HG02973 (cell line): Measurements from ENCODE around the gene CRYGD.
"Not testable (repeated sequence)": the region's sequence is repeated elsewhere in the genome, so short reads cannot be mapped to it uniquely, and the experiment has no call there.

Source experiments
- ATAC-seq: cut with Tn5 transposase; IDR thresholded peaks from one replicate; pipeline ENCODE4 v1.9.1; 2021; ENCODE audit warnings: moderate library complexity; ENCODE audit not compliant: unreplicated experiment

Gene CRYGD

DNA sequence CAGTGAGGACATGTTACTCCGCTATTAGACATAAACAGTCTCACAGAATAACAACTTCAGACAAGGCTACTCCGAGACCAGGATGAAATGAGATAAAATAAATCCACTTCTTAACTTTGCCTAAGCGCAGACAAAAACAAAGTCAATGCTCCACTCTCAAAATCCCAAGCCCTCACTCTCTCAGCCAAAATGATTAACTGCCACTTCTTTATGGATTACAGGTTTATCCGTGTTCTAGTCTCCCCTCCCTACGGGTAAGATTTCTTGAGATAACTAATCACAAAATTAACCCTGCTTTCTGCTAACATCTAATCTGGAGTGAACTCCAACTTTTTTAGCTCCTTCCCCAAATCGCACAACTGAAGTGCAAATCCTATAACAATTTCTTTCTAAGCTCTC is 6.4 kb upstream of the CRYGD start:
- no peak for ATAC-seq

DNA sequence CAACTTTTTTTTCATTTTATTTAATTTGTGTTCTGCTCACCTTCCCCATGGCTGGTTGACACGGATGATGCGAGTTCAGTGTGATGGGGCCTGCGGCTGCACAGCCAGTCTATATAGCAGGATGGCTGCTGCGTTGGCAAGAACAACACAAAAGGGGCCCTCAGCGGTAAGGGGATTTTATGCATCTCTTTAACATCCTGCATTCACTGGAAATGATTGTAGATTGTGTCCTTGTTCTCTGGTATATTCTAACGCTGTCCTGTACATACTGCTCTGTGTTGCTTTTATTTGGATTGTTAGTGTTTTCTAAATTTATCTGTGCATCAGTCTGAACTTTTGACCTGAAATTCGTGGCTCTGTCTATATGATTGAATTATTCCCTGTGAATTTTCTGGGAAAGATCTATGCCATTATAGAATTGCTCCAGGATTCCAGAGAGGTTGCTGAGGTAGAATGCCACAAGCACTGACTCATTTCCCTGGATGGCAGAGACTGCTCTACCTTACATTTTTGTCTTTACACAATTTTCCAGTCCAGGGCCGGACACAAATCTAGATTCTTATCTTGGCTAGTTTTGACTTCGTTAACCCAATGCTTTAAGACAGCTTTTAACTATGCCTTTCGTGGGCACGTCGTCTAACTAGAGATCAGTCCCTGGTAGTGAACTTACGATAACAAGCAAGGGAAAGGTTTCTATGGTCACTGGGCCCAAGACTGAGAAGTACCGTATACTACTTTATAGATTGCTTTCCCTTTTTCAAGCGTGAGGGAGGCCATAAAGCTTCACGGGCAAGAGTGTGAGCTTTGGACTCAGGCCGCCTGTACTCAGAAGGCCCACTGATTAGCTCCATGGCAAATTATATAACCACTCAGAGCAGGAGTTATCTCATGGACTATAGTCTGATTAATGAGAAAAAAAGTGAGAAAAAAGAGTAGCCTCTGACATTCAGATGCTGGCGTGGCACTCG is 5.7 kb upstream of the CRYGD start, which contains the start of gene CRYGC:
TSS of gene CRYGC (minus strand) at position 85 of the 968 bp plus-strand sequence. CDS start at position 49, 36 bp downstream.
- no peak for ATAC-seq

DNA sequence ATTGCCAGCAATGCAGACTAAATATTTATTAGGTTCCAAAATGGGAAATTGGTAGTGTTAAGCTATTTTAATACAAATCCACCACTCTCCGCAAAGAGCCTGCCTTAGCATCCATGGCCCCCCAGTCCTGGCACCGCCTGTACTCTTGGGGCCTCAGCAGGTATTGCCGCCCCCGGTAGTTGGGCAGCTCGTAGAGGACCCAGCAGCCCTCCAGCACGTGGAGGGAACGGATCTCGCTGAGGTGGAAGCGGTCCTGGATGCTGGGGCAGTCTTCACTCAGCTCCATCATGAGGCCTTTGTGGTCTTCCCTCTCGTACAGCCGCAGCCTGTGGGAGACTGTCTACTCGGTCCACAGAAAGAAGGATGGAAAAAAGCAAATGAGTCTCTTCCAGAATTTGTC is 3.8 kb upstream of the CRYGD start:
- no peak for ATAC-seq

DNA sequence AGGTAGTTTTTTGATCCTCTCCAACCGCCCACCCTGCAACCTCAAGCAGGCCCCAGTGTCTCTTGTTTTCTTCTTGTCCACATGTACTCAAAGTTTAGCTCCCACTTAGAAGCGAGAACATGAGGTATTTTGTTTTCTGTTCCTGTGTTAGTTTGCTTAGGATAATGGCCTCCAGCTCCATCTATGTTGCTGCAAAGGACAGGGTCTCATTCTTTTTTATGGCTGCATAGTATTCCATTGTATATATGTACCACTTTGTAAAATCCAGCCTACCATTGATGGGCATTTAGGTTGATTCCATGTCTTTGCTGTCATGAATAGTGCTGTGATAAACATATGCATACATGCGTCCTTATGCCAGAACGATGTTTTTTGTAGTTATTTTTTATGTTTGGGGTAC is 2.8 kb upstream of the CRYGD start:
- ATAC-seq = no peak

- no peak for ATAC-seq
Measured at GRCh38 chr2:208125251-208125650, 927 bp upstream of the CRYGD start.

- no peak for ATAC-seq
Measured at GRCh38 chr2:208122248-208122647, 2.1 kb downstream of the CRYGD start.

- ATAC-seq = no peak
Measured at GRCh38 chr2:208118918-208119317, 5.4 kb downstream of the CRYGD start.

DNA sequence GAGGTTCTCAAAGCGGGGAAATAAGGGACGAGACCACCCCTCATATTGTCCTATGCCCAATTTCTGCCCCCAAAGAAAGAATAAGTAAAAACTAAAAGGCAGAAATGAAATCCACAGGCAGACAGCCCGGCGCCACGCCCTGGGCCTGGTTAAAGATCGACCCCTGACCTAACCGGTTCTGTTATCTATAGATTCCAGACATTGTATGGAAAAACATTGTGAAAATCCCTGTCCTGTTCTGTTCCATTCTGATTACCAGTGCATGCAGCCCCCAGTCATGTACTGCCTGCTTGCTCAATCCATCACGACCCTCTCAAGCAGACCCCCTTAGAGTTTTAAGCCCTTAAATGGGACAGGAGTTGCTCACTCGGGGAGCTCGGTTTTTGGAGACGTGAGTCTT is 6.9 kb downstream of the CRYGD start:
- ATAC-seq = not testable (repeated sequence)

DNA sequence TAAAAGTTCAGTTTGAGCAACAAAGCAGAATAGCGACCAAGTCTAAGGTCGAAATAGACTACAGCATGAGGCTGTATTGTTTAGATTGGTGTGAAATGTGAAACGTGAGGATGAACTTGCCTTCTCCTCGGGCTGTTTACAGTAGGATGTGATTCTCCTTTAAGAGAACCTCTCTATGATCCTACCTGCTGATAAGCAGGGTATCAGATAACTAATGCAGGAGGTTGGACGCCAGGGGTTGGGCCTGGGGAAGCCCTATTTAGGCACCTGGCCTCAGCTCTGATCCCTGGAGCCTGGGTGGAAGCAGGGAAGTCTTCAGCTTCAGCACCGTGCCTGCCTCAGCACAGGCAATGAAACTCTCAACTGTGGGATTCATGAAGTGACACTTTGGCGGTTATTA is 11.4 kb downstream of the CRYGD start:
- ATAC-seq = no peak

DNA sequence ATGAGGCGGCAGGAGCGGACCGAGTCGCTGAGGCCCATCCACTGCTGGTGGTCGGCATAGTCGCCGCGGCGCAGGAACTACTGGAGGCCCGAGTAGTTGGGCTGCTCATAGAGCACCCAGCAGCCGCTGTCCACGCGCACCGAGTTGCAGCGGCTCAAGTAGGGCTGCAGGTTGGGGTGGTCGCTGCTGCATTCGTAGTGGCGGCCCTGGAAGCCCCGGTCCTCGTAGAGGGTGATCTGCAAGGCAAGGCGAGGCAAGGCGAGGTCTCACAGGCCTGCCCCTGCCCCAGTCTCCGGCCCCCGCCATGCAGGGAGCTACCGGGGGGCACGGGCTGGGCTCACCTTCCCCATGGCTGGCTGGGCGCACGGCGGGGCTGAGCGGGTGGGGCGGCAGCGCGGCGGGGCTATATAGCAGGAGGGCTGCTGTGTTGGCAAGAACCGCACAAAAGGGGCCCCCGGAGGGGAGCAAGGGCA is 12.0 kb downstream of the CRYGD start:
- ATAC-seq = not testable (repeated sequence)

DNA sequence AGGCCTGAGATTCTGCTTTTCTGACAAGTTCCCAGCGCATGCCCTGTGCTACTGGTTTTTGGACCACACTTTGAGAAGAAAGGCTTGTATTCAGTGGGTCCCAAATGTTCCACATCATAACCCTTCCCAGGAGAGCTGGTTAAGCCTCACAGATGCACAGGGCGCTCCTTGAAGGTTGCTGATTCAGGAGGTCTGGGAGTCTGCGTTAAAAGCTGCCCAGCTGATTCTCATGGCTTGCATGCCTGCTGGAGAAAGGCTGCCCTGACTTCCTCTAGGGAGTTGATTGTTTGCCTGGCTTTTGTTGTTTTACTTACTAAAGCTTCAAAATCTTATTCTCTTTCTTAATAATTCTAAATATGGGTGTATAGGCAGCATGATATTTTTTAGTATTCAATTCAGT is 20.7 kb downstream of the CRYGD start:
- no peak for ATAC-seq

- ATAC-seq = no peak
Measured at GRCh38 chr2:208101716-208102631, 22.4 kb downstream of the CRYGD start.

GRCh38 chr2:208099682-208100470 is 24.4 kb downstream of the CRYGD start:
- no peak for ATAC-seq

DNA sequence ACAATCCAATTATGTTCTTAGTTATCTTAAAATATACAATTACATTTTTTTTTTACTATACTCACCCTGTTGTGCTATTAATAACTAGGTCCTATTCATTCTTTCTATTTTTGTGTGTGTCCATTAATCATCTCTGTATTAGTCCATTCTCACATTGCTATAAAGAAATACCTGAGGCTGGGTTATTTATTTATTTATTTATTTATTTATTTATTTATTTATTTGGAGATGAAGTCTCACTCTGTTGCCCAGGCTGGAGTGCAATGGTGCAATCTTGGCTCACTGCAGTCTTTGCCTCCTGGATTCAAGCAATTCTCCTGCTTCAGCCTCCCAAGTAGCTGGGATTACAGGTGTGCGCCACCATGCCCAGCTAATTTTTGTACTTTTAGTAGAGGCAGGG is 25.6 kb downstream of the CRYGD start:
- not testable (repeated sequence) for ATAC-seq

- no peak for ATAC-seq
Measured at GRCh38 chr2:208098267-208098666, 26.1 kb downstream of the CRYGD start.

DNA sequence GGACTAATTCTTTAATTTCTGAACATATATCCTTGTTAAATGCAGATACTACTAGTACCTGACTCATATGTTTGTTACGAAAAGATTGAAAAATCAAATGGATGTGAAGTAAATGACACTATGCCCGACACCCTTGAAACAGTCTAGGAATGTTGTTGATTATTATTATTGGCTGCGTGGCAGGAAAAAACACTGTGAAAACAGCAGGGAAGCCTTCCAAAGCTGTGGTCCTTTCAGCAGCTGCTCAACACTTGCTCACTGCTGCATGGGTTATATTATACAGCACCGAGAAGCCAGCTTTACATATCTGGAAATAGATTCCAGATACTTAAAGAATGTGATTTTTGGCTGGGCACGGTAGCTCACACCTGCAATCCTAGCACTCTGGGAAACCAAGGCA is 26.5 kb downstream of the CRYGD start:
- ATAC-seq = no peak

DNA sequence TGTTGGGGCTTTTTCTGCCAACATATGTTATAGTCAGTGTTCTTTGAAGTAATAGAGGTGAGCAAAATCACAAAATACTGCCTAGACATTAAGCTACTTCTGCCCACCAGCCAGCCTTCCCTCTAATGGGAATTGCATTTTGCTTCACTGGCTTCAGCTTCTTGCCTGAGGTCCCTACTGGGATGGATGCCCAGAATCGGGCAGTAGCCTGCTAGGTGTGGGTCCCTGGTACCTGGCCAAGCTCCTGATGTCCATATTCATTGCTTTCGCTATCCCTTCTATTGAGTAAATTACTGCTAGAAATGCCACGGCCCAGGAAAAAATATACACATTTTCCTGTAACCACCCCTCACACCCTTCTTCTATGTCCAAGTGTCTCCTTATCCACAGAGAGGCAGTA is 27.0 kb downstream of the CRYGD start:
- ATAC-seq = no peak

- ATAC-seq = no peak
Measured at GRCh38 chr2:208096080-208096479, 28.2 kb downstream of the CRYGD start.

DNA sequence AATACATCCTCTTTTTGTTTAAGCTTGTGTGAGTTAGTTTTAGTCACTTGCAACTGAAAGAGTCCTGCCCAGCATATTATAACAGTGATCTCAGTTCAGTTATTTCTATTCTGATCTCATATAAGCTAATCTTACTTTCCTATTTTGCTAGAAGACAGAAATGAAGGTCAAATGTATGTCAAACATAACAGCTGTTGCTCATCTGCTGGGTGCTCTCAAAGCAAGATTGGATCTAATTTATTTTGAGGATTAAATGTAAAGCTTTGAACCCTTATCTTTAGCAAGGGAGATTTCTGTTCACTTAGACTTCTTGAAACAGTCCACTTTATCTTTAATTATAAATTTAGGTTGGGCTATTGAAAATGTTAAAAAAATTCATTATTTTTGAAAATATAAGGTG is 31.2 kb downstream of the CRYGD start:
- ATAC-seq = no peak

DNA sequence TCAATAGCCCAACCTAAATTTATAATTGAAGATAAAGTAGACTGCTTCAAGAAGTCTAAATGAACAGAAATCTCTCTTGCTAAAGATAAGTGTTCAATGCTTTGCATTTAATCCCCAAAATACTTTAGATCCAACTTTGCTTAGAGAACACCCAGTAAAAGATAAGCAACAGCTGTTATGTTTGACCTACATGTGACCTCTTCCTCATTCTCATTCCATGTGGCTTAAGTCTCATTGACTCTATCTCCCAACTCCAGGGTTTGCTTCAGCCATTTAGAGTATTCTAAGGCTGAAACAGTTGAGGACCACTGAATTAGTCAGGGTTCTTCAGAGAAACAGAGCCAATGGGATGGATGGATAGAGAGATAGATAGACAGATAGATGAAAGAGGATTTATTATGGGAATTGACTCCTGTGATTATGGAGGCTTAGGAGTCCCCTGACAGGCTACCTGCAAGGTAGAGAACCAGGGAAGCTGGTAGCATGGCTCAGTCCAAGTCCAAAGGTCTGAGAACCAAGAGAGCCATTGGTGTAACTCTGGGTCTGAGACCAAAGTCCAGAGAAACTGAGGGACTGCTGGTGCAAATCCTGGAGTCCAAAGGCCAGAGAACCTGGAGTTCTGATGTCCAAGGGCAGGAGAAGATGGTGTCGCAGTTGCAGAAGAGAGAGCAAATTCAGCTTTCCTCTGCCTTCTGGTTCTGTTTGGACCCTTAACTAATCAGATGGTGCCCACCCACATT is 32.1 kb downstream of the CRYGD start:
- ATAC-seq = no peak
